Spleen (tissue), 7 donors: Measurements from ENCODE around the gene MRPL49.

Experiments used
- POLR2AphosphoS5 ChIP-seq, 3 donors: sonication (generic); formaldehyde crosslinking; IDR thresholded peaks; one replicate each; pipeline ENCODE4 v1.5.1; 2017; ENCODE audit warnings: antibody characterized with exemption in 3 of 3
- TF ChIP-seq, protein P1 (sequence below), 11 experiments: fragments of 200-600 bp in 7 of 11; fragments of 450-650 bp in 4 of 11; sonication (generic) in 4 of 11; IDR thresholded peaks in 8 of 11; conservative IDR thresholded peaks in 3 of 11; 1 replicate in 7 of 11; 2 replicates in 4 of 11; pipeline versions ENCODE4 v1.4.0 to v1.8.0; 2016 to 2021; ENCODE audit warnings: antibody characterized with exemption in 11 of 11, inconsistent platforms in 4 of 11, mild to moderate bottlenecking in 1 of 11
- donor health status: DM: no; HTN: no; CAD: no; lungs with moderate emphysema.
- donor health status: DM: no; HTN: no; CAD: no.
- donor health status: DM: no; HTN: no; CAD: no.

DNA sequence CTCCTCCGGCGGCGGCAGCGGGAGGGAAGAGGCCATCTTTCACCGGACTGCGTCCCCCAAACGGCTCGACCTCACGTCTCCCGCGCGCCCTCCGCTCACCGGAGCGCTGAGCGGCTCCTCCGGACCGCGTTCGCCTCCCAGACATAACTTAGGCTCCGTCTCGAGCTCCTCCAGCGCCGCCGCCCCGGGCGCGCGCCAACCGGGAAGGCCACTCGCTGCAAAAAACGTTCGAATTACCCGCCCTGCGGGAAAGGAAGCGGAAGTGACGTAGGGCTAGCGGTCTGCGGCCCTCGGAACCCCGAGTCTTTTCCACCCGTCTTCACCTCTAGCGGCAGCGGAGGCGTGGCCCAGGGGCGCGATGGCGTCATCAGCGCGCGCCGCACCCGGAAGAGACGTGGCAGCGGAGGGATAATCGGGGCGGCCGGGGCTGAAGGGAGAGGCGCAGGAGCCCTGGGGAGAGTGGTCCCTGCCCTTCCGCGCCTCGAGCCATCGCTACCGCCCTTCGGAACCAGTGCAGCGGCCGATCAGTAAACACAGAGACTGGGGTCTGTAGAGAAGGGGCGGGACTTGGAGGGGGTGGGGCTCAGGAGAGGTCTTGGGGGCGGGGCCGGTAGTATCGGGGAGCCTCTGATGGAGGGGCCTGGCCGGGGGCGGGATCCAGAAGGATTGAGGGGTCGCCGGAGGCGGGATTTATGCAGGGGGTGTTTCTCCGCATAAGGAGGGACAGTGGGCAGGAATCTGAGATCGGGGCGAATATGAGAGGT, 38.1 kb upstream of the MRPL49 start, which contains the start of the genes CDCA5 and ZFPL1:
- TF ChIP-seq, protein P1, sequence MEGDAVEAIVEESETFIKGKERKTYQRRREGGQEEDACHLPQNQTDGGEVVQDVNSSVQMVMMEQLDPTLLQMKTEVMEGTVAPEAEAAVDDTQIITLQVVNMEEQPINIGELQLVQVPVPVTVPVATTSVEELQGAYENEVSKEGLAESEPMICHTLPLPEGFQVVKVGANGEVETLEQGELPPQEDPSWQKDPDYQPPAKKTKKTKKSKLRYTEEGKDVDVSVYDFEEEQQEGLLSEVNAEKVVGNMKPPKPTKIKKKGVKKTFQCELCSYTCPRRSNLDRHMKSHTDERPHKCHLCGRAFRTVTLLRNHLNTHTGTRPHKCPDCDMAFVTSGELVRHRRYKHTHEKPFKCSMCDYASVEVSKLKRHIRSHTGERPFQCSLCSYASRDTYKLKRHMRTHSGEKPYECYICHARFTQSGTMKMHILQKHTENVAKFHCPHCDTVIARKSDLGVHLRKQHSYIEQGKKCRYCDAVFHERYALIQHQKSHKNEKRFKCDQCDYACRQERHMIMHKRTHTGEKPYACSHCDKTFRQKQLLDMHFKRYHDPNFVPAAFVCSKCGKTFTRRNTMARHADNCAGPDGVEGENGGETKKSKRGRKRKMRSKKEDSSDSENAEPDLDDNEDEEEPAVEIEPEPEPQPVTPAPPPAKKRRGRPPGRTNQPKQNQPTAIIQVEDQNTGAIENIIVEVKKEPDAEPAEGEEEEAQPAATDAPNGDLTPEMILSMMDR (IDR thresholded peaks at IDR 0.05 in 8 of 11, conservative IDR thresholded peaks at IDR 0.05 in 3 of 11), result peak in 5 of 11 experiments; percentile 13 to 45 (median 34)
- peak; percentile 97 to 99 (median 97) for TF ChIP-seq POLR2AphosphoS5 (IDR thresholded peaks at IDR 0.05)
